PFSK-1 (cell line): ENCODE results near the gene RGS3.

Source experiments
- FOXP2 ChIP-seq: optimal IDR thresholded peaks from 2 replicates; pipeline ENCODE3; 2011; ENCODE audit warnings: borderline replicate concordance, control low read depth, inconsistent platforms; ENCODE audit not compliant: insufficient read depth; ENCODE audit errors: extremely low read length, extremely low read depth
- POLR2AphosphoS5 ChIP-seq: IDR thresholded peaks from 2 replicates; pipeline ENCODE4 v1.6.1; 2012; ENCODE audit warnings: low read depth, mild to moderate bottlenecking, control low read depth, low read length, moderate library complexity
- REST ChIP-seq, 2 experiments: IDR thresholded peaks; 2 replicates each; pipeline versions ENCODE4 v1.6.1 to v1.8.0; 2011 to 2012; ENCODE audit warnings: low read depth in 2 of 2, low read length in 2 of 2, control low read depth in 1 of 2, inconsistent platforms in 1 of 2, mild to moderate bottlenecking in 1 of 2, moderate library complexity in 1 of 2; ENCODE audit not compliant: insufficient read depth in 1 of 2
- SIN3A ChIP-seq: IDR thresholded peaks from 2 replicates; pipeline ENCODE4 v1.6.1; 2012; ENCODE audit warnings: mild to moderate bottlenecking, low read length, moderate library complexity, borderline replicate concordance; ENCODE audit not compliant: insufficient read depth
- TAF1 ChIP-seq: IDR thresholded peaks from 2 replicates; pipeline ENCODE4 v1.6.1; 2012; ENCODE audit warnings: low read length, control low read depth, borderline replicate concordance; ENCODE audit not compliant: insufficient read depth

RGS3 gene

GRCh38 chr9:113499153-113499875 is 35.8 kb downstream of the RGS3 start:
- no peak for TF ChIP-seq REST (IDR thresholded peaks at IDR 0.05; ENCODE audit: insufficient read depth in 1 of 2, low read depth in 2 of 2, low read length in 2 of 2)
- TF ChIP-seq FOXP2, result no peak
- TF ChIP-seq POLR2AphosphoS5, result no peak
- TF ChIP-seq SIN3A, result no peak
- TF ChIP-seq TAF1, result no peak

GRCh38 chr9:113499876-113500497 is 36.5 kb downstream of the RGS3 start:
- TF ChIP-seq SIN3A (no peak), POLR2AphosphoS5 (no peak), TAF1 (no peak), FOXP2 (no peak), REST (IDR thresholded peaks at IDR 0.05; ENCODE audit: insufficient read depth in 1 of 2, low read depth in 2 of 2, low read length in 2 of 2) (no peak)

GRCh38 chr9:113501129-113501686 is 37.7 kb downstream of the RGS3 start:
- TF ChIP-seq SIN3A (no peak), REST (IDR thresholded peaks at IDR 0.05; ENCODE audit: insufficient read depth in 1 of 2, low read depth in 2 of 2, low read length in 2 of 2) (no peak), FOXP2 (no peak), TAF1 (no peak), POLR2AphosphoS5 (no peak)

GRCh38 chr9:113501852-113502251 is 38.3 kb downstream of the RGS3 start:
- TF ChIP-seq TAF1, result no peak
- TF ChIP-seq POLR2AphosphoS5, result no peak
- no peak for TF ChIP-seq SIN3A
- no peak for TF ChIP-seq REST (IDR thresholded peaks at IDR 0.05; ENCODE audit: insufficient read depth in 1 of 2, low read depth in 2 of 2, low read length in 2 of 2)
- TF ChIP-seq FOXP2, result no peak
